ENCODE results near the gene CYP4B1.
"Not testable (repeated sequence)": the region's sequence is repeated elsewhere in the genome, so short reads cannot be mapped to it uniquely, and the experiment has no call there.

CYP4B1 gene

DNA sequence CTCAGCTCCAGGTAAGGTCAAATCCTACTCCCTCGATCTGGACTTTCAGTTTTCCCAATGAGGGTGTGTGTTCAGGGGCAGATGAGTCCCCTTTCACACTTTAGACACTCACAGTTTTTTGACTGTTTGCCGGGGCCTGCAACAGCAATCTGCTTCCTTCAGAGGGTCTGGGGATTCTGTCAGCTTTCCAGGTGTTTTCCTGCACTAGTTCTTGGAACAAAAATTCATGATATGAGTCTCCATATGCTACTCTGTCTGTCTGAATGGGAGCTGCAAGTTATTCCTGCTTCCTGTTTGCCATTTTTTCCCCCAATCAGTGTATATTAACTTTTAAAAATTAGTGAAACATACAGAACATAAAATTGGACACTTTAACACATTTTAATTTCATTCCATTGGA, 24.3 kb downstream of the CYP4B1 start:
- no peaks in the 10 kb centered on the region for H3K27me3 ChIP-seq
- H3K4me3 ChIP-seq: no peak overlapping the region
- no peak for DNase-seq
- no peak overlapping the region for H3K27ac ChIP-seq
- peaks cover 0 to 9% (median 0%) of the 10 kb centered on the region in 3 donors for H3K36me3 ChIP-seq
- no peaks in the 10 kb centered on the region for H3K4me1 ChIP-seq
- intact Hi-C loops (cut with DNase I; ENCODE audit: low total_unique reads): no loop called here
- no peaks in the 10 kb centered on the region for H3K9me3 ChIP-seq
- no peak for TF ChIP-seq CTCF (IDR thresholded peaks at IDR 0.05)

GRCh38 chr1:46826892-46827291, 28.0 kb downstream of the CYP4B1 start:
- H3K4me1 ChIP-seq; H3K36me3 ChIP-seq; H3K27ac ChIP-seq; DNase-seq; H3K4me3 ChIP-seq; intact Hi-C loops (cut with DNase I; ENCODE audit: low total_unique reads); H3K9me3 ChIP-seq; H3K27me3 ChIP-seq: not testable (repeated sequence)

- TF ChIP-seq CTCF (IDR thresholded peaks at IDR 0.05): no peak
- Histone ChIP-seq H3K4me1 (no peaks in the 10 kb centered on the region), H3K4me3 (no peak overlapping the region), H3K27me3 (no peaks in the 10 kb centered on the region), H3K9me3 (no peaks in the 10 kb centered on the region), H3K36me3 (no peaks in the 10 kb centered on the region), H3K27ac (no peak overlapping the region)
- intact Hi-C loops (cut with DNase I; ENCODE audit: low total_unique reads): no loop called here
- no peak for DNase-seq
Measured at GRCh38 chr1:46830665-46831322, 31.9 kb downstream of the CYP4B1 start.

GRCh38 chr1:46835469-46835868, 36.6 kb downstream of the CYP4B1 start:
- H3K36me3 ChIP-seq; H3K27ac ChIP-seq; intact Hi-C loops (cut with DNase I; ENCODE audit: low total_unique reads); DNase-seq; H3K9me3 ChIP-seq; H3K4me3 ChIP-seq; H3K4me1 ChIP-seq; H3K27me3 ChIP-seq: not testable (repeated sequence)

DNA sequence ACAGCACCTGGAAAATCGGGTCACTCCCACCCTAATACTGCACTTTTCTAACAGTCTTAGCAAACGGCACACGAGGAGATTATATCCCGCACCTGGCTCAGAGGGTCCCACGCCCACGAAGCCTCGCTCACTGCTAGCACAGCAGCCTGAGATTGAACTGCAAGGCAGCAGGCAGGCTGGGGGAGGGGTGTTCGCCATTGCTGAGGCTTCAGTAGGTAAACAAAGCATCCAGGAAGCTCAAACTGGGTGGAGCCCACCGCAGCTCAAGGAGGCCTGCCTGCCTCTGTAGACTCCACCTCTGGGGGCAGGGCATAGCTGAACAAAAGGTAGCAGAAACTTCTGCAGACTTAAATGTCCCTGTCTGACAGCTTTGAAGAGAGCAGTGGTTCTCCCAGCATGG, 47.5 kb downstream of the CYP4B1 start:
- H3K36me3 ChIP-seq; H3K27me3 ChIP-seq; H3K4me1 ChIP-seq; H3K4me3 ChIP-seq; DNase-seq; H3K27ac ChIP-seq; intact Hi-C loops (cut with DNase I; ENCODE audit: low total_unique reads); H3K9me3 ChIP-seq: not testable (repeated sequence)

GRCh38 chr1:46857660-46858065, 58.8 kb downstream of the CYP4B1 start:
- H3K9me3 ChIP-seq; H3K4me3 ChIP-seq; intact Hi-C loops (cut with DNase I; ENCODE audit: low total_unique reads); H3K4me1 ChIP-seq; DNase-seq; H3K27ac ChIP-seq; H3K36me3 ChIP-seq; H3K27me3 ChIP-seq: not testable (repeated sequence)

GRCh38 chr1:46862348-46862747, 63.5 kb downstream of the CYP4B1 start:
- intact Hi-C loops (cut with DNase I; ENCODE audit: low total_unique reads): no loop called here
- Histone ChIP-seq H3K27ac (no peak overlapping the region), H3K9me3 (peaks cover 0 to 11% (median 7%) of the 10 kb centered on the region in 3 donors), H3K36me3 (no peaks in the 10 kb centered on the region), H3K4me1 (no peaks in the 10 kb centered on the region), H3K4me3 (no peak overlapping the region), H3K27me3 (peaks cover 0 to 5% of the 10 kb centered on the region in 2 donors)
- TF ChIP-seq CTCF (IDR thresholded peaks at IDR 0.05): no peak
- DNase-seq: no peak

Data from tibial artery (tissue), 4 donors.